GM12878 (cell line): Measurements from ENCODE around the gene CNN2. TPM values are rescaled to one million over a fixed set of nuclear protein-coding genes. Genes with fewer than 3 reads are reported as not detected.

Source experiments
- ASH2L ChIP-seq: fragments of 300-600, 200-600 bp; sonication (generic); IDR thresholded peaks from 2 replicates; pipeline ENCODE4 v1.6.1; 2017; ENCODE audit warnings: low read depth, mild to moderate bottlenecking, borderline replicate concordance
- BACH1 ChIP-seq: fragments of 450-650 bp; IDR thresholded peaks from 2 replicates; pipeline ENCODE4 v1.6.1; 2017; ENCODE audit warnings: mild to moderate bottlenecking, borderline replicate concordance
- EED ChIP-seq: sonication (generic); IDR thresholded peaks from 2 replicates; pipeline ENCODE4 v1.6.1; 2016; ENCODE audit warnings: antibody characterized with exemption, low read depth
- HDAC2 ChIP-seq: fragments of 200-600 bp; sonication (generic); IDR thresholded peaks from 2 replicates; pipeline ENCODE4 v1.6.1; 2017
- IKZF1 ChIP-seq: fragments of 450-650 bp; conservative IDR thresholded peaks from 2 replicates; pipeline ENCODE4 v1.6.1; 2017; ENCODE audit warnings: antibody characterized with exemption, mild to moderate bottlenecking
- NR2F1 ChIP-seq: fragments of 450-650 bp; conservative IDR thresholded peaks from 2 replicates; pipeline ENCODE4 v1.6.1; 2017; ENCODE audit warnings: mild to moderate bottlenecking
- NRF1 ChIP-seq: conservative IDR thresholded peaks from 2 replicates; pipeline ENCODE4 v1.6.1; 2011; ENCODE audit warnings: mild to moderate bottlenecking, low read depth, low read length, improper control_type of control experiment
- RBBP5 ChIP-seq: fragments of 200-600 bp; sonication (generic); conservative IDR thresholded peaks from 2 replicates; pipeline ENCODE4 v1.6.1; 2016
- SREBF1 ChIP-seq: IDR thresholded peaks from 2 replicates; pipeline ENCODE4 v1.6.1; 2012; ENCODE audit warnings: mild to moderate bottlenecking, low read length
- TARDBP ChIP-seq: IDR thresholded peaks from 2 replicates; pipeline ENCODE4 v1.6.1; 2016; ENCODE audit warnings: borderline replicate concordance
- ZNF622 ChIP-seq: fragments of 450-650 bp; IDR thresholded peaks from 2 replicates; pipeline ENCODE4 v1.6.1; 2017; ENCODE audit warnings: mild to moderate bottlenecking, inconsistent platforms
- polyA plus RNA-seq, 11 experiments: library from polyadenylated mRNA; depleted of rRNA in 4 of 11; unstranded in 6 of 11; stranded (reverse) in 5 of 11; fragments of >200 nt; fragmentation: Nextera tagmentation in 4 of 11; fragmentation: Illumina TruSeq in 1 of 11; extraction: Ambion mirVana in 4 of 11; extraction: Trizol in 1 of 11; gene quantifications; 1 replicate in 1 of 11; 2 replicates in 10 of 11; pipeline versions ENCODE4 v1.2.1 to v1.2.3, GENCODE V29; 2011 to 2016; ENCODE audit warnings: inconsistent platforms in 2 of 11, missing spikeins in 2 of 11, low read depth in 1 of 11
- total RNA-seq, 4 experiments: library from RNA; depleted of rRNA in 3 of 4; stranded (reverse); fragments of >200 nt in 3 of 4; fragmentation: Illumina TruSeq in 1 of 4; extraction: Trizol in 1 of 4; gene quantifications; 2 replicates each; pipeline versions ENCODE4 v1.2.1 to v1.2.3, GENCODE V29; 2013 to 2021
- TF ChIP-seq, protein P1 (sequence below): fragments of 450-650 bp; formaldehyde crosslinking; IDR thresholded peaks from 2 replicates; pipeline ENCODE4 v1.5.0; 2022; ENCODE audit warnings: mild to moderate bottlenecking, missing genetic modification characterization
- TF ChIP-seq, protein P2 (sequence below): fragments of 450-650 bp; IDR thresholded peaks from 2 replicates; pipeline ENCODE4 v1.6.1; 2014; ENCODE audit warnings: mild to moderate bottlenecking
- TF ChIP-seq, protein P3 (sequence below): fragments of 450-650 bp; IDR thresholded peaks from 2 replicates; pipeline ENCODE4 v1.6.1; 2018; ENCODE audit warnings: mild to moderate bottlenecking, low read depth, moderate library complexity; ENCODE audit not compliant: partially characterized antibody
- TF ChIP-seq, protein P4 (sequence below): fragments of 150-350 bp; IDR thresholded peaks from 2 replicates; pipeline ENCODE4 v1.6.1; 2016; ENCODE audit warnings: low read depth, low read length

The CNN2 gene
- total and polyA plus RNA-seq, 10 of the 15 experiments (the other 5 are each of a cell fraction or from before 2014, with no cell fraction given) = 34.7 to 311 (median 172) TPM

DNA sequence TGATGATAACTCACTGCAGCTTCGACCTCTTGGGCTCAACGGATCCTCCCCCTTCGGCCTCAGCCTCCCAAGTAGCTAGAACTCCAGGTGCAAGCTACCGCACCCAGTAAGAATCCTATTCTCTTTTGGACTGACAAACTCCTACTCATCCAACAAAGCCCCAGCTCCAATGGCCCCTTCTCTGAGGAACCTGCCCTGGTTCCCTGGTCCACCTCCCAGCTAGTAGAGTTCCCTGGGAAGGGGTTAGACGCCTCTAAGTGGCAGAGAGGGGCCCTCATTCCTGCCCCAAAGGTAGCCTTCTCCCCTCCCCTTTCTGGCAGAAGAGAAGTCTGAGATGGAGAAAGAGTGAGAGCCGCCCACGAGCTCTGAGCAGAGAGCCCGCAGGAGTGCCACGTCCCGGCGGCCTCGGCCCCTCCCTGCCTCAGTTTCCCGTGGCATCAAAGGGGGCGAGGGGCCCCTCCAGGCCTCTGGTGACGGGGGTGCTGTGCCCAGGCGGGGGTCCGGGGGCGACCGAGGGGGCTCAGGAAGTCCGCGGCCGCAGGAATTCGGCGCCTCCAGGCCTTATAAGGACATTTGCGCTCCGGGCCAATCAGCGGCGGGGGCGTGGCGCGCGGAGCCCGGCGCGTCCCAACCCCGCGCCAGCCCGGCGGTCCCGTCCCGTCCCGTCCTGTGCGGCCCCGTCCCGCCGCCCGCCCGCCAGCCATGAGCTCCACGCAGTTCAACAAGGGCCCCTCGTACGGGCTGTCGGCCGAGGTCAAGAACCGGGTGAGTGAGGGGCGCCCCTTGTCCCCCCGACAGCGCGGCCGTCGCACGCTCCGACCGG is at the start of gene CNN2 (continued):
- TF ChIP-seq, protein P1, sequence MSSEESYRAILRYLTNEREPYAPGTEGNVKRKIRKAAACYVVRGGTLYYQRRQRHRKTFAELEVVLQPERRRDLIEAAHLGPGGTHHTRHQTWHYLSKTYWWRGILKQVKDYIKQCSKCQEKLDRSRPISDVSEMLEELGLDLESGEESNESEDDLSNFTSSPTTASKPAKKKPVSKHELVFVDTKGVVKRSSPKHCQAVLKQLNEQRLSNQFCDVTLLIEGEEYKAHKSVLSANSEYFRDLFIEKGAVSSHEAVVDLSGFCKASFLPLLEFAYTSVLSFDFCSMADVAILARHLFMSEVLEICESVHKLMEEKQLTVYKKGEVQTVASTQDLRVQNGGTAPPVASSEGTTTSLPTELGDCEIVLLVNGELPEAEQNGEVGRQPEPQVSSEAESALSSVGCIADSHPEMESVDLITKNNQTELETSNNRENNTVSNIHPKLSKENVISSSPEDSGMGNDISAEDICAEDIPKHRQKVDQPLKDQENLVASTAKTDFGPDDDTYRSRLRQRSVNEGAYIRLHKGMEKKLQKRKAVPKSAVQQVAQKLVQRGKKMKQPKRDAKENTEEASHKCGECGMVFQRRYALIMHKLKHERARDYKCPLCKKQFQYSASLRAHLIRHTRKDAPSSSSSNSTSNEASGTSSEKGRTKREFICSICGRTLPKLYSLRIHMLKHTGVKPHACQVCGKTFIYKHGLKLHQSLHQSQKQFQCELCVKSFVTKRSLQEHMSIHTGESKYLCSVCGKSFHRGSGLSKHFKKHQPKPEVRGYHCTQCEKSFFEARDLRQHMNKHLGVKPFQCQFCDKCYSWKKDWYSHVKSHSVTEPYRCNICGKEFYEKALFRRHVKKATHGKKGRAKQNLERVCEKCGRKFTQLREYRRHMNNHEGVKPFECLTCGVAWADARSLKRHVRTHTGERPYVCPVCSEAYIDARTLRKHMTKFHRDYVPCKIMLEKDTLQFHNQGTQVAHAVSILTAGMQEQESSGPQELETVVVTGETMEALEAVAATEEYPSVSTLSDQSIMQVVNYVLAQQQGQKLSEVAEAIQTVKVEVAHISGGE (CRISPR knock-in tag) = no peak
- TF ChIP-seq TARDBP (no peak), NR2F1 (no peak; the same call in 1 of the 2 replicates), EED (no peak; the same call in none of the 2 replicates), SREBF1 (no peak), ZNF622 (no peak), IKZF1 (peak; percentile 86), HDAC2 (no peak), NRF1 (no peak), ASH2L (no peak), BACH1 (peak; percentile 80), RBBP5 (no peak)
- TF ChIP-seq, protein P2, sequence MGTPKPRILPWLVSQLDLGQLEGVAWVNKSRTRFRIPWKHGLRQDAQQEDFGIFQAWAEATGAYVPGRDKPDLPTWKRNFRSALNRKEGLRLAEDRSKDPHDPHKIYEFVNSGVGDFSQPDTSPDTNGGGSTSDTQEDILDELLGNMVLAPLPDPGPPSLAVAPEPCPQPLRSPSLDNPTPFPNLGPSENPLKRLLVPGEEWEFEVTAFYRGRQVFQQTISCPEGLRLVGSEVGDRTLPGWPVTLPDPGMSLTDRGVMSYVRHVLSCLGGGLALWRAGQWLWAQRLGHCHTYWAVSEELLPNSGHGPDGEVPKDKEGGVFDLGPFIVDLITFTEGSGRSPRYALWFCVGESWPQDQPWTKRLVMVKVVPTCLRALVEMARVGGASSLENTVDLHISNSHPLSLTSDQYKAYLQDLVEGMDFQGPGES = no peak
- TF ChIP-seq, protein P3, sequence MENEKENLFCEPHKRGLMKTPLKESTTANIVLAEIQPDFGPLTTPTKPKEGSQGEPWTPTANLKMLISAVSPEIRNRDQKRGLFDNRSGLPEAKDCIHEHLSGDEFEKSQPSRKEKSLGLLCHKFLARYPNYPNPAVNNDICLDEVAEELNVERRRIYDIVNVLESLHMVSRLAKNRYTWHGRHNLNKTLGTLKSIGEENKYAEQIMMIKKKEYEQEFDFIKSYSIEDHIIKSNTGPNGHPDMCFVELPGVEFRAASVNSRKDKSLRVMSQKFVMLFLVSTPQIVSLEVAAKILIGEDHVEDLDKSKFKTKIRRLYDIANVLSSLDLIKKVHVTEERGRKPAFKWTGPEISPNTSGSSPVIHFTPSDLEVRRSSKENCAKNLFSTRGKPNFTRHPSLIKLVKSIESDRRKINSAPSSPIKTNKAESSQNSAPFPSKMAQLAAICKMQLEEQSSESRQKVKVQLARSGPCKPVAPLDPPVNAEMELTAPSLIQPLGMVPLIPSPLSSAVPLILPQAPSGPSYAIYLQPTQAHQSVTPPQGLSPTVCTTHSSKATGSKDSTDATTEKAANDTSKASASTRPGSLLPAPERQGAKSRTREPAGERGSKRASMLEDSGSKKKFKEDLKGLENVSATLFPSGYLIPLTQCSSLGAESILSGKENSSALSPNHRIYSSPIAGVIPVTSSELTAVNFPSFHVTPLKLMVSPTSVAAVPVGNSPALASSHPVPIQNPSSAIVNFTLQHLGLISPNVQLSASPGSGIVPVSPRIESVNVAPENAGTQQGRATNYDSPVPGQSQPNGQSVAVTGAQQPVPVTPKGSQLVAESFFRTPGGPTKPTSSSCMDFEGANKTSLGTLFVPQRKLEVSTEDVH = no peak
- TF ChIP-seq, protein P4, sequence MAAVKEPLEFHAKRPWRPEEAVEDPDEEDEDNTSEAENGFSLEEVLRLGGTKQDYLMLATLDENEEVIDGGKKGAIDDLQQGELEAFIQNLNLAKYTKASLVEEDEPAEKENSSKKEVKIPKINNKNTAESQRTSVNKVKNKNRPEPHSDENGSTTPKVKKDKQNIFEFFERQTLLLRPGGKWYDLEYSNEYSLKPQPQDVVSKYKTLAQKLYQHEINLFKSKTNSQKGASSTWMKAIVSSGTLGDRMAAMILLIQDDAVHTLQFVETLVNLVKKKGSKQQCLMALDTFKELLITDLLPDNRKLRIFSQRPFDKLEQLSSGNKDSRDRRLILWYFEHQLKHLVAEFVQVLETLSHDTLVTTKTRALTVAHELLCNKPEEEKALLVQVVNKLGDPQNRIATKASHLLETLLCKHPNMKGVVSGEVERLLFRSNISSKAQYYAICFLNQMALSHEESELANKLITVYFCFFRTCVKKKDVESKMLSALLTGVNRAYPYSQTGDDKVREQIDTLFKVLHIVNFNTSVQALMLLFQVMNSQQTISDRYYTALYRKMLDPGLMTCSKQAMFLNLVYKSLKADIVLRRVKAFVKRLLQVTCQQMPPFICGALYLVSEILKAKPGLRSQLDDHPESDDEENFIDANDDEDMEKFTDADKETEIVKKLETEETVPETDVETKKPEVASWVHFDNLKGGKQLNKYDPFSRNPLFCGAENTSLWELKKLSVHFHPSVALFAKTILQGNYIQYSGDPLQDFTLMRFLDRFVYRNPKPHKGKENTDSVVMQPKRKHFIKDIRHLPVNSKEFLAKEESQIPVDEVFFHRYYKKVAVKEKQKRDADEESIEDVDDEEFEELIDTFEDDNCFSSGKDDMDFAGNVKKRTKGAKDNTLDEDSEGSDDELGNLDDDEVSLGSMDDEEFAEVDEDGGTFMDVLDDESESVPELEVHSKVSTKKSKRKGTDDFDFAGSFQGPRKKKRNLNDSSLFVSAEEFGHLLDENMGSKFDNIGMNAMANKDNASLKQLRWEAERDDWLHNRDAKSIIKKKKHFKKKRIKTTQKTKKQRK = no peak
